A549 (cell line): Measurements from ENCODE around the gene SGCA. TPM values are rescaled to one million over a fixed set of nuclear protein-coding genes. Genes with fewer than 3 reads are reported as not detected.

Source experiments
- ATAC-seq, 2 experiments: fragments of 200-7000 bp in 1 of 2; fragments of >200 bp in 1 of 2; cut with Nextera tagmentation in 1 of 2; cut with Tn5 transposase in 1 of 2; 3 replicates each; pipeline versions ENCODE4 v1.8.0 to v1.9.1; 2018 to 2020; ENCODE audit warnings: mild to moderate bottlenecking in 1 of 2, moderate library complexity in 1 of 2
- CTCF ChIA-PET: fragments of 300-600 bp; sonication (Branson Sonifier 250); formaldehyde crosslinking; extraction: SDS; loops from one replicate; lab custom pipeline; 2021; ENCODE audit warnings: antibody characterized with exemption, inconsistent platforms; lab: Yijun Ruan, JAX
- POLR2A ChIA-PET: fragments of 350-600 bp; formaldehyde crosslinking; extraction: SDS; loops from one replicate; lab custom pipeline; 2021; ENCODE audit warnings: antibody characterized with exemption, inconsistent platforms; lab: Yijun Ruan, JAX
- DNase-seq, 2 experiments: peaks; one replicate each; pipeline versions ENCODE4 v3.0.0 to v3.0.0-alpha.2; 2011 to 2016; ENCODE audit warnings: low read depth in 1 of 2, low spot score in 1 of 2
- FAIRE-seq: peaks from 2 replicates; lab custom pipeline; 2011; peaks lifted over from hg19 to GRCh38; lab: Jason Lieb, UNC
- H3K27ac ChIP-seq, 2 experiments: fragments of >200 bp; sonication (Bioruptor Twin); formaldehyde crosslinking; 3 replicates each; pipeline ENCODE4 v1.5.1; 2016 to 2017
- H3K4me1 ChIP-seq: fragments of >200 bp; sonication (Bioruptor Twin); formaldehyde crosslinking; 3 replicates; pipeline ENCODE4 v1.6.1; 2016
- H3K4me2 ChIP-seq: fragments of >200 bp; sonication (Bioruptor Twin); formaldehyde crosslinking; 3 replicates; pipeline ENCODE4 v1.6.1; 2016
- H3K4me3 ChIP-seq: fragments of >200 bp; sonication (Bioruptor Twin); formaldehyde crosslinking; 3 replicates; pipeline ENCODE4 v1.5.1; 2016
- H3K9me3 ChIP-seq: fragments of >200 bp; sonication (Bioruptor Twin); formaldehyde crosslinking; 3 replicates; pipeline ENCODE4 v1.6.1; 2016
- ATOH8 ChIP-seq: fragments of 250-450 bp; sonication (Bioruptor Pico); IDR thresholded peaks from 2 replicates; pipeline ENCODE4 v1.5.0; 2020; ENCODE audit warnings: low read depth, mild to moderate bottlenecking, moderate library complexity
- CBX2 ChIP-seq: fragments of 200-600 bp; sonication (generic); IDR thresholded peaks from 2 replicates; pipeline ENCODE4 v1.6.1; 2016; ENCODE audit warnings: low read depth, mild to moderate bottlenecking, borderline replicate concordance
- E2F6 ChIP-seq: IDR thresholded peaks from 2 replicates; pipeline ENCODE4 v1.6.1; 2012; ENCODE audit warnings: low read depth, borderline replicate concordance
- FOSB ChIP-seq: fragments of 250-450 bp; sonication (Bioruptor Pico); IDR thresholded peaks from 2 replicates; pipeline ENCODE4 v1.5.0; 2020; ENCODE audit warnings: mild to moderate bottlenecking, moderate library complexity
- HOXB13 ChIP-seq: fragments of 250-450 bp; sonication (Bioruptor Pico); IDR thresholded peaks from 2 replicates; pipeline ENCODE4 v1.5.0; 2020; ENCODE audit warnings: low read depth, mild to moderate bottlenecking, moderate library complexity
- JUNB ChIP-seq: fragments of >200 bp; sonication (Bioruptor Twin); formaldehyde crosslinking; IDR thresholded peaks from 2 replicates; pipeline ENCODE4 v1.6.1; 2016
- KDM1A ChIP-seq: fragments of 200-600 bp; sonication (generic); IDR thresholded peaks from 2 replicates; pipeline ENCODE4 v1.6.1; 2016; ENCODE audit warnings: low read depth, mild to moderate bottlenecking
- MAFK ChIP-seq: fragments of 450-650 bp; IDR thresholded peaks from 2 replicates; pipeline ENCODE4 v1.6.1; 2014; ENCODE audit not compliant: partially characterized antibody
- MAX ChIP-seq: IDR thresholded peaks from 2 replicates; pipeline ENCODE4 v1.6.1; 2012
- MAZ ChIP-seq: fragments of 150-350 bp; IDR thresholded peaks from 2 replicates; pipeline ENCODE4 v1.6.1; 2014; ENCODE audit warnings: antibody characterized with exemption, low read depth, low read length, borderline replicate concordance
- NR3C1 ChIP-seq: fragments of >200 bp; sonication (Bioruptor Twin); formaldehyde crosslinking; IDR thresholded peaks from 3 replicates; pipeline ENCODE4 v1.6.1; 2017
- POLR2A ChIP-seq: IDR thresholded peaks from 2 replicates; pipeline ENCODE4 v1.6.1; 2012; ENCODE audit warnings: mild to moderate bottlenecking, low read length
- RAD21 ChIP-seq, 2 experiments: fragments of >200 bp in 1 of 2; sonication (Bioruptor Twin) in 1 of 2; formaldehyde crosslinking in 1 of 2; IDR thresholded peaks in 1 of 2; conservative IDR thresholded peaks in 1 of 2; 2 replicates in 1 of 2; 3 replicates in 1 of 2; pipeline ENCODE4 v1.6.1; 2012 to 2018; ENCODE audit warnings: inconsistent platforms in 1 of 2
- SMC3 ChIP-seq: fragments of >200 bp; sonication (Bioruptor Twin); formaldehyde crosslinking; IDR thresholded peaks from 3 replicates; pipeline ENCODE4 v1.6.1; 2018; ENCODE audit warnings: inconsistent platforms
- SREBF2 ChIP-seq: fragments of 450-650 bp; IDR thresholded peaks from 2 replicates; pipeline ENCODE4 v1.6.1; 2014; ENCODE audit warnings: mild to moderate bottlenecking, moderate library complexity
- ZC3H11A ChIP-seq: fragments of 450-650 bp; IDR thresholded peaks from 2 replicates; pipeline ENCODE4 v1.6.1; 2014; ENCODE audit warnings: antibody characterized with exemption, mild to moderate bottlenecking
- ZNF302 ChIP-seq: fragments of 250-450 bp; sonication (Bioruptor Pico); IDR thresholded peaks from 2 replicates; pipeline ENCODE4 v1.9.0; 2021; ENCODE audit warnings: inconsistent platforms, mild to moderate bottlenecking, moderate library complexity
- WGBS: methylation state at CpG from one replicate; pipeline ENCODE4 v1.1.6; 2017; ENCODE audit errors: missing lambda C conversion rate; 5-methylcytosine and 5-hydroxymethylcytosine counted together
- polyA minus RNA-seq: library from RNA; depleted of rRNA, polyadenylated mRNA; stranded (reverse); fragments of >200 nt; gene quantifications from 2 replicates; pipeline ENCODE4 v1.2.3, GENCODE V29; 2011; rRNA and poly(A)+ RNA removed
- polyA plus RNA-seq, 4 experiments: library from polyadenylated mRNA; depleted of rRNA in 3 of 4; stranded (reverse); fragments of >200 nt; fragmentation: RNase III in 1 of 4; extraction: RNeasy Plus Mini Kit Qiagen cat#74134 plus additional on column Dnase treatment in 1 of 4; gene quantifications; 2 replicates in 3 of 4; 3 replicates in 1 of 4; pipeline ENCODE4 v1.2.3, GENCODE V29; 2011 to 2017
- TF ChIP-seq, protein P1 (sequence below): fragments of >200 bp; sonication (Bioruptor Twin); formaldehyde crosslinking; IDR thresholded peaks from 2 replicates; pipeline ENCODE4 v1.6.1; 2016
- TF ChIP-seq, protein P2 (sequence below): fragments of 200-600 bp; sonication (generic); IDR thresholded peaks from 2 replicates; pipeline ENCODE4 v1.6.1; 2016; ENCODE audit warnings: antibody characterized with exemption, mild to moderate bottlenecking, moderate library complexity
- TF ChIP-seq, protein P3 (sequence below): fragments of >200 bp; sonication (Bioruptor Twin); formaldehyde crosslinking; IDR thresholded peaks from 3 replicates; pipeline ENCODE4 v1.6.1; 2016
- TF ChIP-seq, protein P4 (sequence below): fragments of 150-350 bp; IDR thresholded peaks from 2 replicates; pipeline ENCODE4 v1.6.1; 2014; ENCODE audit warnings: low read depth, mild to moderate bottlenecking, low read length
- TF ChIP-seq, protein P5 (sequence below): fragments of 450-650 bp; IDR thresholded peaks from 2 replicates; pipeline ENCODE4 v1.6.1; 2014; ENCODE audit warnings: antibody characterized with exemption

SGCA gene
- polyA plus RNA-seq (2011; rRNA removed) (0.44 and 0.90 TPM in 2 replicates), polyA plus RNA-seq (2017; fragmentation: RNase III; extraction: RNeasy Plus Mini Kit Qiagen cat#74134 plus additional on column Dnase treatment) (1.5 to 3.4 TPM (median 1.9 TPM) in 3 replicates), polyA minus RNA-seq (not detected in 2 replicates)
- 1.8 and 3.2 TPM in 2 replicates for polyA plus RNA-seq (2012; cell fraction: cytosol; rRNA removed)
- polyA plus RNA-seq (2012; cell fraction: nucleus; rRNA removed), result 1.2 and 1.9 TPM in 2 replicates

DNA sequence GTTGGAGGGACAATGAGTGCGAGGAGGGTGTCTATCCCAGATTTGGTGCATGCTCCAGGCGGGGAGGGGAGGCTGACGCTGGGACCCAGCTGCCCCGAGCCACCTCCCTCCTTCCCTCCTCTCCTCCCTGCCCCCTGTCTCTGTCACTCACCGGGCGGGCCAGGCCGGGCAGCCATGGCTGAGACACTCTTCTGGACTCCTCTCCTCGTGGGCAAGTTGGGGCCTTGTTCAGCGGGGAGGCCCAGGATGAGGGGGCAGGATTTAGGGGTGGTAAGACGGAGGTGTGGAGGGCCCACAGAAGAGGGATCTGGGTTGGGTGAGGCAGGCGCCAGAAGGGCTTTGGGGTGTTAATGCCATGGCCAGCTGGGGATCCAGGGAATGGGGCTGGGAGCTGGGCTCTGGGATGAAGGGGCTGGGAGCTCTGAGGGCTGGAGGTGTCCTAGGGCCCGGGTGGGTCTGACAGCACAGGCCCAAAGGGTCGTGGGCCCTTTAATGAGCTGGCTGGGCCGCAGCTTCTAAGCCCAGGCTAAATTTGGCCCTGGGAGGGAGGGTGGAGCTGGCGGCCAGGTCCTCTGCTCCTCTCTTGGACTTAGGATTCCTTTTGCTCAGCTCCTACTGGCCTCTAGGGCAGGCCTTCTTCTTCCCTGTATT, at the start of gene SGCA:
Gene SGCA, plus strand, starts transcription at position 139 of the 651 bp plus-strand sequence. Its CDS starts 36 bp downstream, at position 175.
- ChIA-PET CTCF (interaction anchor here (0.5 to 17.0 kb wide), 12 partner anchors 8 to 461 kb away, joined by 3 to 817 read pairs (median 8); partner anchors contain the start of genes COL1A1 and PPP1R9B), POLR2A (interaction anchor here (1.8 kb wide), 1 partner anchor 14 kb away, joined by 8 read pairs; no protein-coding TSS in a partner anchor)
- WGBS, result 62% methylated on average over 15 of the region's 15 CpGs
- DNase-seq (no peak), ATAC-seq (no peak), FAIRE-seq (no peak)
- H3K9me3 ChIP-seq, result no peaks in the 10 kb centered on the region
- no peak within 1 kb of the TSS for H3K4me3 ChIP-seq
- H3K27ac ChIP-seq, result peak within 1 kb of the TSS in 1 of 2 experiments; percentile 37; a peak in 2 of 6 replicates
- no peak for TF ChIP-seq CBX2
- no peak within 1 kb of the TSS for H3K4me2 ChIP-seq
- peaks cover 17% of the 10 kb centered on the region; the same call in 2 of the 3 replicates for H3K4me1 ChIP-seq

- Histone ChIP-seq H3K4me1 (peaks cover 5% of the 10 kb centered on the region; the same call in 1 of the 3 replicates), H3K9me3 (no peaks in the 10 kb centered on the region), H3K27ac (peak overlapping the region in 1 of 2 experiments; percentile 14; a peak in 1 of 6 replicates), H3K4me3 (no peak overlapping the region), H3K4me2 (peak overlapping the region; percentile 69)
- DNase-seq (peak; percentile 74 to 78), FAIRE-seq (no peak), ATAC-seq (peak; percentile 72 to 91)
- CTCF ChIA-PET, result interaction anchor here (0.8 to 60.2 kb wide), 19 partner anchors 12 to 181 kb away, joined by 3 to 1356 read pairs (median 7); partner anchors contain the start of genes PDK2, PPP1R9B, SAMD14 and SGCA
- POLR2A ChIA-PET, result interaction anchor here (1.1 kb wide), 1 partner anchor 43 kb away, joined by 3 read pairs; no protein-coding TSS in a partner anchor
- whole genome bisulfite sequencing, result 27% methylated on average over 44 of the region's 64 CpGs
- TF ChIP-seq POLR2A, result no peak
- peak; percentile 40 to 51; a peak in 4 of 5 replicates for TF ChIP-seq RAD21 (conservative IDR thresholded peaks at IDR 0.05 in 1 of 2, IDR thresholded peaks at IDR 0.05 in 1 of 2)
- TF ChIP-seq ZNF302 (CRISPR knock-in tag), result no peak
- no peak for TF ChIP-seq MAFK
- TF ChIP-seq SREBF2, result no peak
- TF ChIP-seq HOXB13, result no peak
- no peak for TF ChIP-seq JUNB
- TF ChIP-seq, protein P1, sequence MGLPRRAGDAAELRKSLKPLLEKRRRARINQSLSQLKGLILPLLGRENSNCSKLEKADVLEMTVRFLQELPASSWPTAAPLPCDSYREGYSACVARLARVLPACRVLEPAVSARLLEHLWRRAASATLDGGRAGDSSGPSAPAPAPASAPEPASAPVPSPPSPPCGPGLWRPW, result no peak
- TF ChIP-seq ZC3H11A, result no peak
- TF ChIP-seq ATOH8 (CRISPR knock-in tag), result no peak
- no peak for TF ChIP-seq FOSB (CRISPR knock-in tag)
- TF ChIP-seq, protein P2, sequence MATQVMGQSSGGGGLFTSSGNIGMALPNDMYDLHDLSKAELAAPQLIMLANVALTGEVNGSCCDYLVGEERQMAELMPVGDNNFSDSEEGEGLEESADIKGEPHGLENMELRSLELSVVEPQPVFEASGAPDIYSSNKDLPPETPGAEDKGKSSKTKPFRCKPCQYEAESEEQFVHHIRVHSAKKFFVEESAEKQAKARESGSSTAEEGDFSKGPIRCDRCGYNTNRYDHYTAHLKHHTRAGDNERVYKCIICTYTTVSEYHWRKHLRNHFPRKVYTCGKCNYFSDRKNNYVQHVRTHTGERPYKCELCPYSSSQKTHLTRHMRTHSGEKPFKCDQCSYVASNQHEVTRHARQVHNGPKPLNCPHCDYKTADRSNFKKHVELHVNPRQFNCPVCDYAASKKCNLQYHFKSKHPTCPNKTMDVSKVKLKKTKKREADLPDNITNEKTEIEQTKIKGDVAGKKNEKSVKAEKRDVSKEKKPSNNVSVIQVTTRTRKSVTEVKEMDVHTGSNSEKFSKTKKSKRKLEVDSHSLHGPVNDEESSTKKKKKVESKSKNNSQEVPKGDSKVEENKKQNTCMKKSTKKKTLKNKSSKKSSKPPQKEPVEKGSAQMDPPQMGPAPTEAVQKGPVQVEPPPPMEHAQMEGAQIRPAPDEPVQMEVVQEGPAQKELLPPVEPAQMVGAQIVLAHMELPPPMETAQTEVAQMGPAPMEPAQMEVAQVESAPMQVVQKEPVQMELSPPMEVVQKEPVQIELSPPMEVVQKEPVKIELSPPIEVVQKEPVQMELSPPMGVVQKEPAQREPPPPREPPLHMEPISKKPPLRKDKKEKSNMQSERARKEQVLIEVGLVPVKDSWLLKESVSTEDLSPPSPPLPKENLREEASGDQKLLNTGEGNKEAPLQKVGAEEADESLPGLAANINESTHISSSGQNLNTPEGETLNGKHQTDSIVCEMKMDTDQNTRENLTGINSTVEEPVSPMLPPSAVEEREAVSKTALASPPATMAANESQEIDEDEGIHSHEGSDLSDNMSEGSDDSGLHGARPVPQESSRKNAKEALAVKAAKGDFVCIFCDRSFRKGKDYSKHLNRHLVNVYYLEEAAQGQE, result no peak
- TF ChIP-seq, protein P3, sequence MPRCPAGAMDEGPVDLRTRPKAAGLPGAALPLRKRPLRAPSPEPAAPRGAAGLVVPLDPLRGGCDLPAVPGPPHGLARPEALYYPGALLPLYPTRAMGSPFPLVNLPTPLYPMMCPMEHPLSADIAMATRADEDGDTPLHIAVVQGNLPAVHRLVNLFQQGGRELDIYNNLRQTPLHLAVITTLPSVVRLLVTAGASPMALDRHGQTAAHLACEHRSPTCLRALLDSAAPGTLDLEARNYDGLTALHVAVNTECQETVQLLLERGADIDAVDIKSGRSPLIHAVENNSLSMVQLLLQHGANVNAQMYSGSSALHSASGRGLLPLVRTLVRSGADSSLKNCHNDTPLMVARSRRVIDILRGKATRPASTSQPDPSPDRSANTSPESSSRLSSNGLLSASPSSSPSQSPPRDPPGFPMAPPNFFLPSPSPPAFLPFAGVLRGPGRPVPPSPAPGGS, result no peak
- TF ChIP-seq, protein P4, sequence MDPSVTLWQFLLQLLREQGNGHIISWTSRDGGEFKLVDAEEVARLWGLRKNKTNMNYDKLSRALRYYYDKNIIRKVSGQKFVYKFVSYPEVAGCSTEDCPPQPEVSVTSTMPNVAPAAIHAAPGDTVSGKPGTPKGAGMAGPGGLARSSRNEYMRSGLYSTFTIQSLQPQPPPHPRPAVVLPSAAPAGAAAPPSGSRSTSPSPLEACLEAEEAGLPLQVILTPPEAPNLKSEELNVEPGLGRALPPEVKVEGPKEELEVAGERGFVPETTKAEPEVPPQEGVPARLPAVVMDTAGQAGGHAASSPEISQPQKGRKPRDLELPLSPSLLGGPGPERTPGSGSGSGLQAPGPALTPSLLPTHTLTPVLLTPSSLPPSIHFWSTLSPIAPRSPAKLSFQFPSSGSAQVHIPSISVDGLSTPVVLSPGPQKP, result no peak
- no peak for TF ChIP-seq NR3C1
- peak; percentile 58; the same call in 1 of the 2 replicates for TF ChIP-seq KDM1A
- TF ChIP-seq SMC3, result peak; percentile 59
- TF ChIP-seq MAZ, result no peak
- peak; percentile 66 for TF ChIP-seq MAX
- TF ChIP-seq E2F6, result peak; percentile 79; the same call in 1 of the 2 replicates
- TF ChIP-seq, protein P5, sequence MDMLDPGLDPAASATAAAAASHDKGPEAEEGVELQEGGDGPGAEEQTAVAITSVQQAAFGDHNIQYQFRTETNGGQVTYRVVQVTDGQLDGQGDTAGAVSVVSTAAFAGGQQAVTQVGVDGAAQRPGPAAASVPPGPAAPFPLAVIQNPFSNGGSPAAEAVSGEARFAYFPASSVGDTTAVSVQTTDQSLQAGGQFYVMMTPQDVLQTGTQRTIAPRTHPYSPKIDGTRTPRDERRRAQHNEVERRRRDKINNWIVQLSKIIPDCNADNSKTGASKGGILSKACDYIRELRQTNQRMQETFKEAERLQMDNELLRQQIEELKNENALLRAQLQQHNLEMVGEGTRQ, result no peak
Observed at GRCh38 chr17:50117202-50118051, 48.4 kb upstream of the SGCA start.
